Endothelial cell of umbilical vein (primary cell): Measurements from ENCODE around the gene EFCAB9. TPM values are rescaled to one million over a fixed set of nuclear protein-coding genes. Genes with fewer than 3 reads are reported as not detected.

Experiments used
- BruUV-seq: library from RNA; stranded (reverse); fragments of 400-500 nt; replicated peaks from 2 replicates; lab custom pipeline; 2021; lab: Mats Ljungman, UMichigan
- CTCF ChIA-PET: fragments of 300-600, 350-600 bp; sonication (Branson Sonifier 250); formaldehyde crosslinking; loops from one replicate; lab custom pipeline; 2021; ENCODE audit warnings: antibody characterized with exemption, inconsistent platforms; lab: Charles Lee
- POLR2A ChIA-PET: fragments of 300-600, 350-600 bp; sonication (Branson Sonifier 250); formaldehyde crosslinking; loops from one replicate; lab custom pipeline; 2021; ENCODE audit warnings: antibody characterized with exemption, inconsistent platforms; lab: Charles Lee
- DNase-seq: peaks from one replicate; pipeline ENCODE4 v3.0.0-alpha.2; 2011; ENCODE audit warnings: low read depth, low spot score
- FAIRE-seq: peaks from 2 replicates; lab custom pipeline; 2011; peaks lifted over from hg19 to GRCh38; lab: Jason Lieb, UNC
- H2AFZ ChIP-seq: 2 replicates; pipeline ENCODE4 v1.6.0; 2012; ENCODE audit warnings: low read depth, low read length, control low read depth, inconsistent platforms
- H3K27ac ChIP-seq: 2 replicates; pipeline ENCODE4 v1.5.1; 2011; ENCODE audit warnings: low read depth, mild to moderate bottlenecking, control low read depth, low read length, moderate library complexity; ENCODE audit not compliant: insufficient read depth
- H3K27me3 ChIP-seq, 2 experiments: 2 replicates each; pipeline versions ENCODE4 v1.6.0 to v1.6.1; 2011; ENCODE audit warnings: low read length in 2 of 2, mixed read lengths in 1 of 2; ENCODE audit not compliant: control insufficient read depth in 2 of 2, insufficient read depth in 2 of 2
- H3K36me3 ChIP-seq, 2 experiments: 2 replicates in 1 of 2; 3 replicates in 1 of 2; pipeline ENCODE4 v1.5.1; 2011; ENCODE audit warnings: low read length in 2 of 2, mild to moderate bottlenecking in 1 of 2, moderate library complexity in 1 of 2; ENCODE audit not compliant: control insufficient read depth in 2 of 2, insufficient read depth in 2 of 2; ENCODE audit errors: extremely low read depth in 1 of 2
- H3K4me1 ChIP-seq: 3 replicates; pipeline ENCODE4 v1.5.1; 2011; ENCODE audit warnings: mild to moderate bottlenecking, low read length; ENCODE audit not compliant: control insufficient read depth, insufficient read depth; ENCODE audit errors: extremely low read depth
- H3K4me2 ChIP-seq: 2 replicates; pipeline ENCODE4 v1.6.1; 2011; ENCODE audit warnings: low read length, control low read depth, mixed read lengths; ENCODE audit not compliant: insufficient read depth
- H3K4me3 ChIP-seq, 3 experiments: fragments of 200-600 bp in 1 of 3; sonication (generic), shearing (Covaris generic) in 1 of 3; replicated peaks in 1 of 3; 2 replicates each; pipeline ENCODE4 v1.5.1; 2011 to 2016; ENCODE audit warnings: control low read depth in 3 of 3, low read length in 3 of 3, mild to moderate bottlenecking in 2 of 3, inconsistent platforms in 1 of 3, low read depth in 1 of 3, moderate library complexity in 1 of 3; ENCODE audit not compliant: insufficient read depth in 1 of 3
- H3K79me2 ChIP-seq: 2 replicates; pipeline ENCODE4 v1.6.0; 2012; ENCODE audit warnings: low read length, inconsistent platforms; ENCODE audit not compliant: control insufficient read depth, insufficient read depth
- H3K9ac ChIP-seq: replicated peaks from 2 replicates; pipeline ENCODE3; 2011; ENCODE audit warnings: low read length, control low read depth; ENCODE audit not compliant: insufficient read depth; ENCODE audit errors: extremely low read depth
- H3K9me1 ChIP-seq: replicated peaks from 3 replicates; pipeline ENCODE4 v1.6.0; 2011; ENCODE audit warnings: mild to moderate bottlenecking, low read length; ENCODE audit not compliant: control insufficient read depth, insufficient read depth; ENCODE audit errors: extremely low read depth
- H3K9me3 ChIP-seq: replicated peaks from 2 replicates; pipeline ENCODE4 v1.5.1; 2012; ENCODE audit warnings: low read length, inconsistent platforms; ENCODE audit not compliant: control insufficient read depth, insufficient read depth
- H4K20me1 ChIP-seq: replicated peaks from 2 replicates; pipeline ENCODE3; 2011; ENCODE audit warnings: mild to moderate bottlenecking, low read length; ENCODE audit not compliant: control insufficient read depth, insufficient read depth; ENCODE audit errors: extremely low read depth
- EZH2 ChIP-seq: IDR thresholded peaks from 2 replicates; pipeline ENCODE4 v1.6.1; 2012; ENCODE audit warnings: borderline replicate concordance, low read depth, mild to moderate bottlenecking, moderate library complexity, low read length, inconsistent platforms; ENCODE audit not compliant: severe bottlenecking
- FOS ChIP-seq: IDR thresholded peaks from 2 replicates; pipeline ENCODE4 v1.6.1; 2011; ENCODE audit warnings: mild to moderate bottlenecking, low read length, moderate library complexity, borderline replicate concordance; ENCODE audit not compliant: insufficient read depth
- GATA2 ChIP-seq: IDR thresholded peaks from 2 replicates; pipeline ENCODE4 v1.7.0; 2011; ENCODE audit warnings: low read depth, mild to moderate bottlenecking, moderate library complexity, mixed read lengths, low read length; ENCODE audit not compliant: insufficient read length, insufficient read depth
- JUN ChIP-seq: IDR thresholded peaks from 2 replicates; pipeline ENCODE4 v1.6.1; 2011; ENCODE audit warnings: borderline replicate concordance, low read depth; ENCODE audit not compliant: insufficient read length, insufficient read depth
- MAX ChIP-seq: IDR thresholded peaks from 2 replicates; pipeline ENCODE4 v1.6.1; 2011; ENCODE audit not compliant: insufficient read depth, insufficient read length
- MYC ChIP-seq: IDR thresholded peaks from one replicate; pipeline ENCODE4 v1.6.1; 2011; ENCODE audit warnings: mild to moderate bottlenecking, low read depth, low read length
- POLR2A ChIP-seq: IDR thresholded peaks from 2 replicates; pipeline ENCODE4 v1.6.1; 2012; ENCODE audit warnings: low read depth, mild to moderate bottlenecking, control low read depth, low read length
- POLR2AphosphoS5 ChIP-seq: IDR thresholded peaks from 2 replicates; pipeline ENCODE4 v1.6.1; 2012; ENCODE audit warnings: low read depth, mild to moderate bottlenecking, control low read depth, low read length, moderate library complexity; ENCODE audit not compliant: insufficient read depth
- dilution Hi-C: fragments of 300-500 bp; cut with MboI; formaldehyde crosslinking; loops from one replicate; pipeline ENCODE4 v1.15.0; 2019; ENCODE audit warnings: low sequenced_read_pairs; ENCODE audit not compliant: extremely low pct_ligation_motif_present
- intact Hi-C: fragments of 100-400 bp; cut with micrococcal nuclease; formaldehyde crosslinking; loops from one replicate; pipeline ENCODE4 v1.10.0; 2022
- polyA plus RNA-seq, 4 experiments: library from polyadenylated mRNA; depleted of rRNA in 3 of 4; stranded (reverse) in 3 of 4; unstranded in 1 of 4; fragments of >200 nt; gene quantifications; 2 replicates each; pipeline versions ENCODE4 v1.2.1 to v1.2.3, GENCODE V29; 2011 to 2012; ENCODE audit warnings: missing spikeins in 1 of 4
- total RNA-seq: library from RNA; stranded (reverse); gene quantifications from 2 replicates; pipeline ENCODE4 v1.2.3, GENCODE V29; 2021
- TF ChIP-seq, protein P1 (sequence below), 2 donors: IDR thresholded peaks; 1 replicate in 1 of 2; 2 replicates in 1 of 2; pipeline ENCODE4 v1.5.1; 2011; ENCODE audit warnings: low read length in 2 of 2, mild to moderate bottlenecking in 2 of 2, moderate library complexity in 2 of 2, control low read depth in 1 of 2, inconsistent platforms in 1 of 2, low read depth in 1 of 2; ENCODE audit not compliant: insufficient read depth in 1 of 2; ENCODE audit errors: extremely low read depth in 1 of 2

EFCAB9 gene
- total and polyA plus RNA-seq, 2 donors (not counting 3 experiments of a cell fraction or from before 2014, with no cell fraction given) = not detected

GRCh38 chr5:172156541-172156994 is 37.4 kb upstream of the EFCAB9 start:
- DNase-seq (peak; percentile 98), FAIRE-seq (peak; percentile 97)
- H3K79me2 ChIP-seq = no peaks in the 10 kb centered on the region
- dilution Hi-C loops (no loop called here), intact Hi-C loops (loop anchor here (1.0 kb wide), 3 partner anchors 23 to 53 kb away; partner anchors contain the start of gene STK10)
- peaks cover 0 to 2% of the 10 kb centered on the region in 2 experiments for H3K36me3 ChIP-seq
- H3K4me1 ChIP-seq = peaks cover 15% of the 10 kb centered on the region
- no peak overlapping the region for H2AFZ ChIP-seq
- no peaks in the 10 kb centered on the region for H3K9me3 ChIP-seq
- no peak overlapping the region for H3K9ac ChIP-seq
- TF ChIP-seq FOS (peak; percentile 62), GATA2 (peak; percentile 83), POLR2A (peak; percentile 25), POLR2AphosphoS5 (peak; percentile 90), JUN (peak; percentile 59), MYC (peak; percentile 46), MAX (peak; percentile 5), EZH2 (no peak)
- TF ChIP-seq, protein P1, sequence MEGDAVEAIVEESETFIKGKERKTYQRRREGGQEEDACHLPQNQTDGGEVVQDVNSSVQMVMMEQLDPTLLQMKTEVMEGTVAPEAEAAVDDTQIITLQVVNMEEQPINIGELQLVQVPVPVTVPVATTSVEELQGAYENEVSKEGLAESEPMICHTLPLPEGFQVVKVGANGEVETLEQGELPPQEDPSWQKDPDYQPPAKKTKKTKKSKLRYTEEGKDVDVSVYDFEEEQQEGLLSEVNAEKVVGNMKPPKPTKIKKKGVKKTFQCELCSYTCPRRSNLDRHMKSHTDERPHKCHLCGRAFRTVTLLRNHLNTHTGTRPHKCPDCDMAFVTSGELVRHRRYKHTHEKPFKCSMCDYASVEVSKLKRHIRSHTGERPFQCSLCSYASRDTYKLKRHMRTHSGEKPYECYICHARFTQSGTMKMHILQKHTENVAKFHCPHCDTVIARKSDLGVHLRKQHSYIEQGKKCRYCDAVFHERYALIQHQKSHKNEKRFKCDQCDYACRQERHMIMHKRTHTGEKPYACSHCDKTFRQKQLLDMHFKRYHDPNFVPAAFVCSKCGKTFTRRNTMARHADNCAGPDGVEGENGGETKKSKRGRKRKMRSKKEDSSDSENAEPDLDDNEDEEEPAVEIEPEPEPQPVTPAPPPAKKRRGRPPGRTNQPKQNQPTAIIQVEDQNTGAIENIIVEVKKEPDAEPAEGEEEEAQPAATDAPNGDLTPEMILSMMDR (IDR thresholded peaks at IDR 0.05; ENCODE audit: extremely low read depth in 1 of 2, insufficient read depth in 1 of 2, low read depth in 1 of 2, low read length in 2 of 2) = no peak
- H3K9me1 ChIP-seq = no peaks in the 10 kb centered on the region
- H3K4me3 ChIP-seq = no peak overlapping the region
- CTCF ChIA-PET = interaction anchor here (0.6 to 2.0 kb wide), 11 partner anchors 11 to 244 kb away, joined by 3 to 30 read pairs (median 3); partner anchors contain the start of gene STK10
- H4K20me1 ChIP-seq = no peaks in the 10 kb centered on the region
- no TSS peak for BruUV-seq
- peak overlapping the region; percentile 27 for H3K4me2 ChIP-seq
- H3K27me3 ChIP-seq = no peaks in the 10 kb centered on the region
- POLR2A ChIA-PET = interaction anchor here (0.7 to 1.9 kb wide), 3 partner anchors 18 to 31 kb away, joined by 3 to 7 read pairs (median 3); partner anchors contain the start of gene STK10
- H3K27ac ChIP-seq = peak overlapping the region; percentile 75
